GM19239 (cell line): ENCODE results near the gene POLR1A.
A peak's percentile ranks its signal among the peaks of the same experiment; 100 is the strongest.
"Not testable (repeated sequence)": the region's sequence is repeated elsewhere in the genome, so short reads cannot be mapped to it uniquely, and the experiment has no call there.

Experiments used
- DNase-seq: peaks from one replicate; pipeline ENCODE4 v3.0.0; 2011; ENCODE audit warnings: low spot score; ENCODE audit not compliant: insufficient read length
- FAIRE-seq: peaks from 2 replicates; lab custom pipeline; 2011; peaks lifted over from hg19 to GRCh38; lab: Jason Lieb, UNC

Gene POLR1A

GRCh38 chr2:86002375-86002774 is 103.3 kb downstream of the POLR1A start:
- no peak for FAIRE-seq
- DNase-seq = no peak

- no peak for FAIRE-seq
- DNase-seq = no peak
Measured at GRCh38 chr2:86001326-86001725, 104.4 kb downstream of the POLR1A start.

GRCh38 chr2:86000938-86001312 is 104.8 kb downstream of the POLR1A start:
- DNase-seq (no peak), FAIRE-seq (no peak)

GRCh38 chr2:86000131-86000937 is 105.4 kb downstream of the POLR1A start:
- no peak for DNase-seq
- FAIRE-seq = peak; percentile 39

- peak; percentile 99 for FAIRE-seq
Measured at GRCh38 chr2:85999061-85999831, 106.4 kb downstream of the POLR1A start.

GRCh38 chr2:85998071-85998991 is 107.4 kb downstream of the POLR1A start:
- DNase-seq (no peak), FAIRE-seq (no peak)

More at GRCh38 chr2:85999061-85999831, 106.4 kb downstream of the POLR1A start:
- peak; percentile 49 for DNase-seq

- DNase-seq = no peak
Measured at GRCh38 chr2:85997017-85997970, 108.4 kb downstream of the POLR1A start.

GRCh38 chr2:85996591-85996990 is 109.1 kb downstream of the POLR1A start:
- FAIRE-seq = no peak
- no peak for DNase-seq

More at GRCh38 chr2:85997017-85997970, 108.4 kb downstream of the POLR1A start:
- FAIRE-seq = no peak

- FAIRE-seq (no peak), DNase-seq (no peak)
Measured at GRCh38 chr2:85995648-85996529, 109.8 kb downstream of the POLR1A start.

- DNase-seq (no peak), FAIRE-seq (no peak)
Measured at GRCh38 chr2:85994897-85995647, 110.6 kb downstream of the POLR1A start.

- DNase-seq = no peak
- no peak for FAIRE-seq
Measured at GRCh38 chr2:85994421-85994777, 111.3 kb downstream of the POLR1A start.

- no peak for DNase-seq
- no peak for FAIRE-seq
Measured at GRCh38 chr2:85992611-85993010, 113.1 kb downstream of the POLR1A start.

- not testable (repeated sequence) for DNase-seq, FAIRE-seq
Measured at GRCh38 chr2:85992053-85992452, 113.6 kb downstream of the POLR1A start.

GRCh38 chr2:85990084-85990483 is 115.6 kb downstream of the POLR1A start:
- DNase-seq = no peak
- no peak for FAIRE-seq

GRCh38 chr2:85989288-85989865 is 116.3 kb downstream of the POLR1A start:
- DNase-seq = no peak
- no peak for FAIRE-seq

GRCh38 chr2:85988914-85989270 is 116.8 kb downstream of the POLR1A start:
- FAIRE-seq (no peak), DNase-seq (no peak)

GRCh38 chr2:85988175-85988913 is 117.3 kb downstream of the POLR1A start:
- FAIRE-seq (no peak), DNase-seq (no peak)
